Lower leg skin (tissue), 3 donors: ENCODE measurements around the gene PUDP.

ENCODE experiments used
- POLR2A ChIP-seq, 2 donors: fragments of 450-650 bp; IDR thresholded peaks; one replicate each; pipeline ENCODE4 v1.6.1; 2016 to 2017; ENCODE audit warnings: antibody characterized with exemption in 2 of 2, mild to moderate bottlenecking in 1 of 2, moderate library complexity in 1 of 2
- TF ChIP-seq, protein P1 (sequence below), 3 donors: fragments of 450-650 bp; IDR thresholded peaks; one replicate each; pipeline ENCODE4 v1.5.1; 2016; ENCODE audit warnings: antibody characterized with exemption in 3 of 3, mild to moderate bottlenecking in 3 of 3, moderate library complexity in 2 of 3

DNA sequence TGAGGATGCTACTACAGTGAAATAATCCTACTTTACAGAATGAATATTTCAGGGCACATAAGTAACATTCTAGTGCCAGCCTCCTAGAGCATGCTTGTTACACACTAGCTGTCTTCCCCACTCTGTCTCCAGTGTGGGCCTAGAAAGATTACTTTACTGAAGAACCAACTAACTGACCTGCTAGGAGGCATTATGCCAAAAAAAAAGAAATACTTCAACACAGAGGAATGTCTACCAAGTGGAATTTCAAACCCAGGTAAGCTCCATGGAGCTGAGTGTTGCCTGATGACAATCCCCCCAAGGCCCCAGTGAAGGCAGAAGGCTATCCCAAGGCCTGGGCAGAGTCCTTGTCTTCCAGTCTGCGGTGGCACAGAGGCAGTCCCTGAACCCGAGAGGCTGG lies 41.3 kb downstream of the PUDP start:
- TF ChIP-seq, protein P1, sequence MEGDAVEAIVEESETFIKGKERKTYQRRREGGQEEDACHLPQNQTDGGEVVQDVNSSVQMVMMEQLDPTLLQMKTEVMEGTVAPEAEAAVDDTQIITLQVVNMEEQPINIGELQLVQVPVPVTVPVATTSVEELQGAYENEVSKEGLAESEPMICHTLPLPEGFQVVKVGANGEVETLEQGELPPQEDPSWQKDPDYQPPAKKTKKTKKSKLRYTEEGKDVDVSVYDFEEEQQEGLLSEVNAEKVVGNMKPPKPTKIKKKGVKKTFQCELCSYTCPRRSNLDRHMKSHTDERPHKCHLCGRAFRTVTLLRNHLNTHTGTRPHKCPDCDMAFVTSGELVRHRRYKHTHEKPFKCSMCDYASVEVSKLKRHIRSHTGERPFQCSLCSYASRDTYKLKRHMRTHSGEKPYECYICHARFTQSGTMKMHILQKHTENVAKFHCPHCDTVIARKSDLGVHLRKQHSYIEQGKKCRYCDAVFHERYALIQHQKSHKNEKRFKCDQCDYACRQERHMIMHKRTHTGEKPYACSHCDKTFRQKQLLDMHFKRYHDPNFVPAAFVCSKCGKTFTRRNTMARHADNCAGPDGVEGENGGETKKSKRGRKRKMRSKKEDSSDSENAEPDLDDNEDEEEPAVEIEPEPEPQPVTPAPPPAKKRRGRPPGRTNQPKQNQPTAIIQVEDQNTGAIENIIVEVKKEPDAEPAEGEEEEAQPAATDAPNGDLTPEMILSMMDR (IDR thresholded peaks at IDR 0.05), result no peak
- TF ChIP-seq POLR2A (IDR thresholded peaks at IDR 0.05), result no peak
